ENCODE results near the gene ATP23. TPM values are rescaled to one million over a fixed set of nuclear protein-coding genes. Genes with fewer than 3 reads are reported as not detected.

Gene ATP23
- total RNA-seq, 1 experiment from 2014 or later, result 6.1 TPM

DNA sequence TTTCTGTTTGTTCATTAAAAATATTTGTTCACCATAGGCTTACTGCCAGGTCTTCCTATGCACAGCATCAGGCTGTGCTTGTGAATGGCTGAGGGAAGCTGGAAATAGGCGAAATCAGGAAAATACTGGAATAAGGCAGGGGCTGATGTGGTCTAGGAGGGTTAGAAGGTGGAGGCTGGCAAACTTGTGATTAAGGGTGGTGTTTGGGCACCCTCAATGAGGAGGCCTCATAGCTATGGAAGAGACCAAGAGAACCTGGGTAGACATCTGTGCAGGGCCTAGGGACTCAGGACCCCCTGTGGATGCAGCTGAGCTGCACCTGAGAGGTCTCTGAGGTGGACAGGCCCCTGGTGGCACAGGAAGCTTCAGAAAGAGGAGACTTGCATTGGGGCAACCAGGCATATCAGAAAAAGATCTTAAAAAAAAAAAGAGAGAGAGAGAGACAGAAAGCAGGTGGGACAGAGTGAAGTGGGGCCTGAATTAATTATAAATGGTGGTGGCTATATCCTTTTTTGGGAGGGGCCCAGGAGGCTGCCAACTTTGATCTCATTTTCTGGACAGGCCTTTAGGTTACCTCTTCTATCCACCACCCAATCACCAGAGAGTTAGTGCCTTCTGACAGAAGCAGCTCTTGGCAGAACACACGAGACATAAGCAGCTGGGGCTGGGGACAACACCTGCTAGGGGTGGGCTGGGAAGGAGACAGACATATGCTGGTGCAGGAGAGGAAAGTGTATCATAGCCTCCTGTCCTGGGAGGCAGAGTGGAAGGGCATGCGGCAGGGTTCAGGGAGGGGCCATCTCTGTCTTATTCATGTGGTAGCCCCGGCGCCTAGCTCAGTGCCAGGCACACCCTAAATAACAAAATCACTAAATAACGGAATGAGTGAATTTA, 46.7 kb upstream of the ATP23 start:
- TF ChIP-seq SMAD3 (CRISPR knock-in tag; IDR thresholded peaks at IDR 0.05; ENCODE audit: borderline replicate concordance), result no peak
- TF ChIP-seq ZNF121 (CRISPR knock-in tag; IDR thresholded peaks at IDR 0.05), result no peak
- Mint-ChIP-seq H3K27me3 (ENCODE audit: low read depth) (peaks cover 32% of the 10 kb centered on the region), H3K4me3 (peak overlapping the region; percentile 13; the same call in 1 of the 2 replicates), H3K36me3 (no peaks in the 10 kb centered on the region), H3K4me1 (peaks cover 48% of the 10 kb centered on the region), H3K9me3 (0 out of 2 replicates have a peak, but pooled peaks cover 4% of the 10 kb centered on the region), H3K27ac (no peak overlapping the region)
- ATAC-seq (no peak), DNase-seq (ENCODE audit: low spot score) (no peak)
- ChIA-PET POLR2A (interaction anchor here (1.0 to 4.3 kb wide), 3 partner anchors 50 to 63 kb away, joined by 3 to 64 read pairs (median 13); partner anchors contain the start of gene CTDSP2), CTCF (interaction anchor here (0.5 to 5.1 kb wide), 14 partner anchors 10 to 1327 kb away, joined by 3 to 77 read pairs (median 4); partner anchors contain the start of gene ATP23)

DNA sequence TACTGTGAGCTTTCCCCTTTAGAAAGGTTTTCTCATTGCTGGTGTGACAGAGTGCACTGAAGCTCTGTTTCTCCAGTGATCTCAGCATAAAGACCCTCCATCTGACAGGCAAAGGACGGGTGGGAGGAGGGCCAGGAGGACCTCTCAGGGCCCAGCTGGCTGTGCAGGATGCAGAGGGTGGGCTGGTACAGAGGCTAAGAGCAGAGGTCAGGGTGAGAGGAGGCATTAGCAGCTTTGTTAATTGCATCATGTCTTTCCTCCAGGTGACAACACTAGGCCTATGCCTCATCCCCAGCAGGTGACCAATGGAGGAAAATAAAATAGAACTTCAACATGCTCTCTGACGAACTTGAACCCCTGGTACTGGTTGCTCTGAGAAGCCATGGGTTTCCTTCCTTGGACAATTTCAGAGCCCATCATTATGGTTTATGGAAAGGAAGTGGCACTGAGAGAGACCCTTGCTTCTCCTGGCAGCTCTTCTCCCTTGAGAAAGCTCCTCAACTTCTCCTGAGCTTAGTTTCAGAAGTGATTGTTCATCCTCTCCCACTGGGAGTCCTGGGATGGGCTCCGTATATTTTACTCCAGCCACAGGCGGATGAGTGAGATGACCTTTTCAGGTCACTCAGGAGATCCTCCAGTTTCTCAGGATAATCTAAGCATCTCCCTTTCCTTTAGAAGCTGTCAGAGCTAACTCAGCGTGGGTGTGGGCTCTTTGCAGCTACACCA, 45.8 kb upstream of the ATP23 start:
- ChIA-PET CTCF (interaction anchor here (1.0 to 5.1 kb wide), 14 partner anchors 9 to 139 kb away, joined by 3 to 77 read pairs (median 10); partner anchors contain the start of genes ATP23 and CTDSP2), POLR2A (interaction anchor here (1.0 to 4.3 kb wide), 3 partner anchors 51 to 64 kb away, joined by 3 to 64 read pairs (median 13); partner anchors contain the start of gene CTDSP2)
- Mint-ChIP-seq H3K27me3 (ENCODE audit: low read depth) (peaks cover 32% of the 10 kb centered on the region), H3K4me1 (peaks cover 46% of the 10 kb centered on the region), H3K27ac (no peak overlapping the region), H3K9me3 (0 out of 2 replicates have a peak, but pooled peaks cover 4% of the 10 kb centered on the region), H3K4me3 (peak overlapping the region; percentile 68), H3K36me3 (no peaks in the 10 kb centered on the region)
- no peak for ATAC-seq
- DNase-seq (ENCODE audit: low spot score), result no peak
- TF ChIP-seq GABPB1 (CRISPR knock-in tag; IDR thresholded peaks at IDR 0.05) (peak; percentile 54; the same call in 1 of the 2 replicates), TEAD1 (CRISPR knock-in tag; IDR thresholded peaks at IDR 0.05) (no peak)

DNA sequence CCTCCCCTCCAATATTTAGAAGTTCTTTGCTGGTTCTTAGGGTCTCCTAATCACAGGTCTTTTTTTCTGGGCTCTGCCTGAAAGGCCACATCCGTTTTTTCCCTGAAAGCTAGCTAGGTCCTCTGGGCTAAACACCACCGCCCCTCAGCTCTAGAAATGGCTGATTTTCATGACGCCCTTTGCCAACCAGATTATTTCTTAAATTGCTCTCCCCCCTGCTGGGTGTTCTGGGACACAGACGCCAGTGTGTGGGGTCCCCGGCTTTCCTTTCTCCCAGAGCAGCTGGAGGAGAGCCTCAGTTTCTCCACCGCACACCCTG, 45.3 kb upstream of the ATP23 start:
- TF ChIP-seq ETV6 (CRISPR knock-in tag; IDR thresholded peaks at IDR 0.05) (no peak), NR1H2 (CRISPR knock-in tag; IDR thresholded peaks at IDR 0.05) (no peak), ZBTB21 (CRISPR knock-in tag; IDR thresholded peaks at IDR 0.05; ENCODE audit: borderline replicate concordance) (no peak), MXD4 (CRISPR knock-in tag; IDR thresholded peaks at IDR 0.05; ENCODE audit: borderline replicate concordance) (no peak), HMGA2 (CRISPR knock-in tag; IDR thresholded peaks at IDR 0.05) (no peak), IRF2 (CRISPR knock-in tag; IDR thresholded peaks at IDR 0.05; ENCODE audit: borderline replicate concordance, low read depth) (no peak), CREM (CRISPR knock-in tag; IDR thresholded peaks at IDR 0.05) (no peak), SOX15 (CRISPR knock-in tag; IDR thresholded peaks at IDR 0.05) (no peak), ESRRA (CRISPR knock-in tag; IDR thresholded peaks at IDR 0.05; ENCODE audit: borderline replicate concordance) (no peak), ZNF121 (CRISPR knock-in tag; IDR thresholded peaks at IDR 0.05) (no peak), CREB1 (CRISPR knock-in tag; IDR thresholded peaks at IDR 0.05) (no peak), ELF4 (CRISPR knock-in tag; IDR thresholded peaks at IDR 0.05; ENCODE audit: low read depth) (no peak), ZNF416 (CRISPR knock-in tag; IDR thresholded peaks at IDR 0.05) (no peak)
- TF ChIP-seq, protein P1, sequence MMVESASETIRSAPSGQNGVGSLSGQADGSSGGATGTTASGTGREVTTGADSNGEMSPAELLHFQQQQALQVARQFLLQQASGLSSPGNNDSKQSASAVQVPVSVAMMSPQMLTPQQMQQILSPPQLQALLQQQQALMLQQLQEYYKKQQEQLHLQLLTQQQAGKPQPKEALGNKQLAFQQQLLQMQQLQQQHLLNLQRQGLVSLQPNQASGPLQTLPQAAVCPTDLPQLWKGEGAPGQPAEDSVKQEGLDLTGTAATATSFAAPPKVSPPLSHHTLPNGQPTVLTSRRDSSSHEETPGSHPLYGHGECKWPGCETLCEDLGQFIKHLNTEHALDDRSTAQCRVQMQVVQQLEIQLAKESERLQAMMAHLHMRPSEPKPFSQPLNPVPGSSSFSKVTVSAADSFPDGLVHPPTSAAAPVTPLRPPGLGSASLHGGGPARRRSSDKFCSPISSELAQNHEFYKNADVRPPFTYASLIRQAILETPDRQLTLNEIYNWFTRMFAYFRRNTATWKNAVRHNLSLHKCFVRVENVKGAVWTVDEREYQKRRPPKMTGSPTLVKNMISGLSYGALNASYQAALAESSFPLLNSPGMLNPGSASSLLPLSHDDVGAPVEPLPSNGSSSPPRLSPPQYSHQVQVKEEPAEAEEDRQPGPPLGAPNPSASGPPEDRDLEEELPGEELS (CRISPR knock-in tag; IDR thresholded peaks at IDR 0.05), result no peak
- TF ChIP-seq, protein P2, sequence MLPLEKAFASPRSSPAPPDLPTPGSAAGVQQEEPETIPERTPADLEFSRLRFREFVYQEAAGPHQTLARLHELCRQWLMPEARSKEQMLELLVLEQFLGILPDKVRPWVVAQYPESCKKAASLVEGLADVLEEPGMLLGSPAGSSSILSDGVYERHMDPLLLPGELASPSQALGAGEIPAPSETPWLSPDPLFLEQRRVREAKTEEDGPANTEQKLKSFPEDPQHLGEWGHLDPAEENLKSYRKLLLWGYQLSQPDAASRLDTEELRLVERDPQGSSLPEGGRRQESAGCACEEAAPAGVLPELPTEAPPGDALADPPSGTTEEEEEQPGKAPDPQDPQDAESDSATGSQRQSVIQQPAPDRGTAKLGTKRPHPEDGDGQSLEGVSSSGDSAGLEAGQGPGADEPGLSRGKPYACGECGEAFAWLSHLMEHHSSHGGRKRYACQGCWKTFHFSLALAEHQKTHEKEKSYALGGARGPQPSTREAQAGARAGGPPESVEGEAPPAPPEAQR (CRISPR knock-in tag; IDR thresholded peaks at IDR 0.05), result no peak
- TF ChIP-seq, protein P3, sequence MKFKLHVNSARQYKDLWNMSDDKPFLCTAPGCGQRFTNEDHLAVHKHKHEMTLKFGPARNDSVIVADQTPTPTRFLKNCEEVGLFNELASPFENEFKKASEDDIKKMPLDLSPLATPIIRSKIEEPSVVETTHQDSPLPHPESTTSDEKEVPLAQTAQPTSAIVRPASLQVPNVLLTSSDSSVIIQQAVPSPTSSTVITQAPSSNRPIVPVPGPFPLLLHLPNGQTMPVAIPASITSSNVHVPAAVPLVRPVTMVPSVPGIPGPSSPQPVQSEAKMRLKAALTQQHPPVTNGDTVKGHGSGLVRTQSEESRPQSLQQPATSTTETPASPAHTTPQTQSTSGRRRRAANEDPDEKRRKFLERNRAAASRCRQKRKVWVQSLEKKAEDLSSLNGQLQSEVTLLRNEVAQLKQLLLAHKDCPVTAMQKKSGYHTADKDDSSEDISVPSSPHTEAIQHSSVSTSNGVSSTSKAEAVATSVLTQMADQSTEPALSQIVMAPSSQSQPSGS (CRISPR knock-in tag; IDR thresholded peaks at IDR 0.05; ENCODE audit: borderline replicate concordance, low read depth), result no peak
- TF ChIP-seq, protein P4, sequence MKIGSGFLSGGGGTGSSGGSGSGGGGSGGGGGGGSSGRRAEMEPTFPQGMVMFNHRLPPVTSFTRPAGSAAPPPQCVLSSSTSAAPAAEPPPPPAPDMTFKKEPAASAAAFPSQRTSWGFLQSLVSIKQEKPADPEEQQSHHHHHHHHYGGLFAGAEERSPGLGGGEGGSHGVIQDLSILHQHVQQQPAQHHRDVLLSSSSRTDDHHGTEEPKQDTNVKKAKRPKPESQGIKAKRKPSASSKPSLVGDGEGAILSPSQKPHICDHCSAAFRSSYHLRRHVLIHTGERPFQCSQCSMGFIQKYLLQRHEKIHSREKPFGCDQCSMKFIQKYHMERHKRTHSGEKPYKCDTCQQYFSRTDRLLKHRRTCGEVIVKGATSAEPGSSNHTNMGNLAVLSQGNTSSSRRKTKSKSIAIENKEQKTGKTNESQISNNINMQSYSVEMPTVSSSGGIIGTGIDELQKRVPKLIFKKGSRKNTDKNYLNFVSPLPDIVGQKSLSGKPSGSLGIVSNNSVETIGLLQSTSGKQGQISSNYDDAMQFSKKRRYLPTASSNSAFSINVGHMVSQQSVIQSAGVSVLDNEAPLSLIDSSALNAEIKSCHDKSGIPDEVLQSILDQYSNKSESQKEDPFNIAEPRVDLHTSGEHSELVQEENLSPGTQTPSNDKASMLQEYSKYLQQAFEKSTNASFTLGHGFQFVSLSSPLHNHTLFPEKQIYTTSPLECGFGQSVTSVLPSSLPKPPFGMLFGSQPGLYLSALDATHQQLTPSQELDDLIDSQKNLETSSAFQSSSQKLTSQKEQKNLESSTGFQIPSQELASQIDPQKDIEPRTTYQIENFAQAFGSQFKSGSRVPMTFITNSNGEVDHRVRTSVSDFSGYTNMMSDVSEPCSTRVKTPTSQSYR (CRISPR knock-in tag; IDR thresholded peaks at IDR 0.05), result no peak
- CTCF ChIA-PET, result interaction anchor here (0.9 to 5.1 kb wide), 19 partner anchors 8 to 144 kb away, joined by 3 to 77 read pairs (median 8); partner anchors contain the start of genes CDK4 and CTDSP2
- peaks cover 32% of the 10 kb centered on the region for H3K27me3 Mint-ChIP-seq (ENCODE audit: low read depth)
- peaks cover 46% of the 10 kb centered on the region for H3K4me1 Mint-ChIP-seq
- H3K9me3 Mint-ChIP-seq, result 0 out of 2 replicates have a peak, but pooled peaks cover 4% of the 10 kb centered on the region
- POLR2A ChIA-PET, result interaction anchor here (1.3 to 4.3 kb wide), 3 partner anchors 8 to 59 kb away, joined by 7 to 64 read pairs (median 13); partner anchors contain the start of gene CTDSP2
- ATAC-seq (no peak), DNase-seq (ENCODE audit: low spot score) (no peak)
- no peak overlapping the region; the same call in 1 of the 2 replicates for H3K27ac Mint-ChIP-seq
- H3K4me3 Mint-ChIP-seq, result peak overlapping the region; percentile 68
- H3K36me3 Mint-ChIP-seq, result no peaks in the 10 kb centered on the region

Data from WTC11 (cell line).